ENCODE results near the gene PIGW.

Gene PIGW

DNA sequence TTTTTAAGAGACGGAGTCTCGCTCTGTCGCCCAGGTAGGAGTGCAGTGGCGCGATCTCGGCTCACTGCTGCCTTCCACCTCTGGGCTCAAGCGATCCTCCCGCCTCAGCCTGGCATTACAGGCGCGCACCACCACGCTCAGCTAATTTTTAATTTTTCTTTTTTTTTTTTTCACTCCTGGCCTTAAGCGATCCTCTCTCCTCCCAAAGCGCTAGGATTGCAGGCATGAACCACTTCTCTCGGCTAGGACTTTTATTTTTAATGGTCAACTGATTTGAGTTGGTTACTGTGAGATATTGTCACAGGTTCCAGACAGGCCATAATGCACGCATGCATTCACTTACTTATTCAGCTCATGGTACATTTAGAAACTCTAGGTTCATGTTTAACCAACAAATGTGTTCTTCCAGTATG, 888 bp downstream of the PIGW start:
- H3K27ac ChIP-seq (ENCODE audit: low read length), result no peak overlapping the region
- peak overlapping the region; percentile 97 for H3K9ac ChIP-seq (ENCODE audit: low read depth, low read length)
- no peaks in the 10 kb centered on the region for H3K9me3 ChIP-seq (ENCODE audit: insufficient read depth, low read depth, low read length)
- H3K27me3 ChIP-seq (ENCODE audit: insufficient read depth, low read length), result no peaks in the 10 kb centered on the region
- H3K4me1 ChIP-seq (ENCODE audit: insufficient read depth, low read length), result peaks cover 11% of the 10 kb centered on the region; the same call in 1 of the 2 replicates
- peaks cover 52% of the 10 kb centered on the region for H3K36me3 ChIP-seq (ENCODE audit: insufficient read depth, low read depth, low read length)
- H3K4me3 ChIP-seq (ENCODE audit: low read length), result peak overlapping the region; percentile 91

DNA sequence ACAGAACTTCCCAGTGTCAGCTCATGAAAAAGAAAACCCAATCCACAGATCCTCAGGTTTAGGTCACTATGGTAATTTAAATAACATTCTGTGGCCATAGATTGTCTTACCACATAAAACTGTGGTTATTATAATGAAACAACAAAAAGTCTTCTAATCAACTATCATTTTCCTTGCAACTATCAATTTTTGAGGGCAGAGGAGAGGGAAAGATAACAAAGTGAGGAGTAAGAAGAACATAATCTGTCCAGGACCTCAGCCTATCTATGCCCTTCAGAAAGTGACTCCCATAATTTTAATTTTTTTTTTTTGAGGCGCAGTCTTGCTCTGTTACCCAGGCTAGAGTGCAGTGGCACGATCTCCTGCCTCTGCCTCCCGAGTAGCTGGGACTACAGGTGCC, 5.9 kb downstream of the PIGW start:
- peaks cover 5% of the 10 kb centered on the region; the same call in 1 of the 2 replicates for H3K4me1 ChIP-seq (ENCODE audit: insufficient read depth, low read length)
- H3K27ac ChIP-seq (ENCODE audit: low read length), result no peak overlapping the region
- H3K9me3 ChIP-seq (ENCODE audit: insufficient read depth, low read depth, low read length), result no peaks in the 10 kb centered on the region
- no peak overlapping the region for H3K4me3 ChIP-seq (ENCODE audit: low read length)
- H3K27me3 ChIP-seq (ENCODE audit: insufficient read depth, low read length), result no peaks in the 10 kb centered on the region
- no peak overlapping the region for H3K9ac ChIP-seq (ENCODE audit: low read depth, low read length)
- peaks cover 23% of the 10 kb centered on the region for H3K36me3 ChIP-seq (ENCODE audit: insufficient read depth, low read depth, low read length)

DNA sequence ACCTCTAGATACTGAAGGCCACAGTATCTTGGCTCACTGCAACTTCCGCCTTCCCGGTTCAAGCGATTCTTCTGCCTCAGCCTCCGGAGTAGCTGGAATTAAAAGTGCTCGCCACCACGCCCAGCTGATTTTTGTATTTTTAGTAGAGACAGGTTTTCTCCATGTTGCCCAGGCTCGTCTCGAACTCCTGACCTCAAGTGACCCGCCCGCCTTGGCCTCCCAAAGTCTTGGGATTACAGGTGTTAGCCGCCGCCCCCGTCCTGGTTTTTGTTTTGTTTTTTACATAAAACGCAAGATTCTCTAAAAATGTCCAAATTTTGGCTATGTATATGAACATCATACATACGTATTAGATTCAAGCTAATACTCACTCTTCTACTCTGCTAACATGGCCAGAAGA, 8.0 kb downstream of the PIGW start:
- H3K9me3 ChIP-seq (ENCODE audit: insufficient read depth, low read depth, low read length), result no peaks in the 10 kb centered on the region
- H3K27ac ChIP-seq (ENCODE audit: low read length), result no peak overlapping the region
- H3K4me1 ChIP-seq (ENCODE audit: insufficient read depth, low read length), result peaks cover 8% of the 10 kb centered on the region
- H3K36me3 ChIP-seq (ENCODE audit: insufficient read depth, low read depth, low read length), result peaks cover 11% of the 10 kb centered on the region
- no peak overlapping the region for H3K4me3 ChIP-seq (ENCODE audit: low read length)
- H3K27me3 ChIP-seq (ENCODE audit: insufficient read depth, low read length), result no peaks in the 10 kb centered on the region
- no peak overlapping the region for H3K9ac ChIP-seq (ENCODE audit: low read depth, low read length)

DNA sequence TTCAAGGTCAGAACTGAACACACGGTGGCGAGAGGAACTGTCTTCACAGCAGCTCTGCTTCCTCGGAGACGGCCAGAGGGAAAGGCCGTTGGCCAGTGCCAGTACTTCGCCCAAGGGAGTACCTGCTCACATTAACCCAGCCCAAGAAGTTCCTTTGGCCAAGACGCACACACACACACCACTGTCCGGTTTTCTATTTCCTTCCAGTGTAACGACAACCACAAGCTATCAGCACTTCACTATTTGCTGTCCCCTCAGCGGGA, 9.2 kb downstream of the PIGW start:
- peak overlapping the region; percentile 91 for H3K4me3 ChIP-seq (ENCODE audit: low read length)
- H3K36me3 ChIP-seq (ENCODE audit: insufficient read depth, low read depth, low read length), result peaks cover under 1% of the 10 kb centered on the region; the same call in 1 of the 2 replicates
- peak overlapping the region; percentile 82 for H3K27ac ChIP-seq (ENCODE audit: low read length)

DNA sequence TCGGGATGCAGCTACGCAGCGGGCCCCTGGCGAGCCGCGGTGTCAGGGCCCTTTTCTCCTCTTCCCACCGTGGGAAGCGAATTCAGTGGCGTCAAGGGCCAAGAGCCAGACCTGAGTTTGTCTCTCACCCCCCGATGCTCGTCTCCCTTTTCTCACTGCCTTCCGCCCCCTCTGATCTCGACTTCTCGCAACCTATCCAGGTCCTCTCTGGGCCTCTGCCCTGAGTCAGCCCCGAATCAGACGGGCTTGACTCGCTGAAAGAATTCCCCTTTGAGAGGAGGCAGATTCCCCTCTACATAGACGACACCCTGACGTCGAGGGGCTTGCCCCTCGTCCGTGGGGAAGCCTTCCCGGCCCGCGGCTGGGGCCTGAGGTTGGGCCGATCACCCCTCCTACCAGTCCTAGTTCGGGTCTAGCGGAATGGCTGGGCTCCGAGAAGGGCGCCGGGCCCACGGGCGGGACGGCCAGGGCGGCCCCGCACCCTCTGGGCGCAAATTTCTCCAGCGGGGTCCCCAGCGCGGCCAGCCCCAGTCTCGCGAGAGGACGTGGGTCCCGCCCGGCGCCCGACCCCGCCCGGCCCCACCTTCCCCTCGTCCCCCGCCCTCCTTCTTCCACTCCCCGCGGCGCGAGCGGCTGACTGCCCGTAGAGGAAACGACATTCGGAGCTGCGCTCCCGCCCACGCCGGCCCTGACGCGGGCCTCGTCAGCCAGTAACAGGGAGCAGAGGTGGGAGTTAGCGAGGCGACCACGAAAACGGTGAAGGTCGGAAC, 9.7 kb downstream of the PIGW start, which contains the start of gene GGNBP2:
GGNBP2 (plus strand) TSS at position 613 of the 770 bp plus-strand sequence. CDS start 806 bp downstream, outside the sequence.
- peak within 1 kb of the TSS; percentile 86 for H3K27ac ChIP-seq (ENCODE audit: low read length)
- H3K4me3 ChIP-seq (ENCODE audit: low read length), result peak within 1 kb of the TSS; percentile 91
- no peaks in the 10 kb centered on the region for H3K27me3 ChIP-seq (ENCODE audit: insufficient read depth, low read length)
- peaks cover 11% of the 10 kb centered on the region for H3K4me1 ChIP-seq (ENCODE audit: insufficient read depth, low read length)
- H3K9ac ChIP-seq (ENCODE audit: low read depth, low read length), result peak within 1 kb of the TSS; percentile 96
- H3K9me3 ChIP-seq (ENCODE audit: insufficient read depth, low read depth, low read length), result no peaks in the 10 kb centered on the region
- no peaks in the 10 kb centered on the region for H3K36me3 ChIP-seq (ENCODE audit: insufficient read depth, low read depth, low read length)

More for the DNA sequence above, 9.2 kb downstream of the PIGW start:
- H3K9me3 ChIP-seq (ENCODE audit: insufficient read depth, low read depth, low read length), result no peaks in the 10 kb centered on the region
- H3K27me3 ChIP-seq (ENCODE audit: insufficient read depth, low read length), result no peaks in the 10 kb centered on the region
- H3K4me1 ChIP-seq (ENCODE audit: insufficient read depth, low read length), result peaks cover 11% of the 10 kb centered on the region
- H3K9ac ChIP-seq (ENCODE audit: low read depth, low read length), result peak overlapping the region; percentile 96

DNA sequence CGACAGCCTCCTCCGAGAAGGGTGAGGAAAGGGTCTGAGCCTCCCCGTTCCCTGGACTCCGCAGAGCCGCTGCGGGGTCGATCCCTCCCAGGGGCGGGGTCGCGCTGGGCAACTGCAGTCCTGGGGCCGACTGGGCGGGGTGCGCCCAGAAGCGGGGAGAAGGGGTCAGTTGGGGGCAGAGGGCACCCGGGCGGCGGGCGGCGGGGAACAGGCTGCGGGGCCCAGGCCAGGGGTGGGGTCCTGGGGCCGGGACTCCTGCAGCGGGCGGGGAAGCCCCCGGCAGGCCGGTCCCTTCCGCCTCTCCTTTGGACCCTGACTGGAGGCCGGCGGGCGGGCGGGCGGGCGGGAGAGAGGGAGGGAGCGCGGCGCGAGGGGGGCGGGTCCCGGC, 10.3 kb downstream of the PIGW start:
- peak overlapping the region; percentile 86 for H3K27ac ChIP-seq (ENCODE audit: low read length)

DNA sequence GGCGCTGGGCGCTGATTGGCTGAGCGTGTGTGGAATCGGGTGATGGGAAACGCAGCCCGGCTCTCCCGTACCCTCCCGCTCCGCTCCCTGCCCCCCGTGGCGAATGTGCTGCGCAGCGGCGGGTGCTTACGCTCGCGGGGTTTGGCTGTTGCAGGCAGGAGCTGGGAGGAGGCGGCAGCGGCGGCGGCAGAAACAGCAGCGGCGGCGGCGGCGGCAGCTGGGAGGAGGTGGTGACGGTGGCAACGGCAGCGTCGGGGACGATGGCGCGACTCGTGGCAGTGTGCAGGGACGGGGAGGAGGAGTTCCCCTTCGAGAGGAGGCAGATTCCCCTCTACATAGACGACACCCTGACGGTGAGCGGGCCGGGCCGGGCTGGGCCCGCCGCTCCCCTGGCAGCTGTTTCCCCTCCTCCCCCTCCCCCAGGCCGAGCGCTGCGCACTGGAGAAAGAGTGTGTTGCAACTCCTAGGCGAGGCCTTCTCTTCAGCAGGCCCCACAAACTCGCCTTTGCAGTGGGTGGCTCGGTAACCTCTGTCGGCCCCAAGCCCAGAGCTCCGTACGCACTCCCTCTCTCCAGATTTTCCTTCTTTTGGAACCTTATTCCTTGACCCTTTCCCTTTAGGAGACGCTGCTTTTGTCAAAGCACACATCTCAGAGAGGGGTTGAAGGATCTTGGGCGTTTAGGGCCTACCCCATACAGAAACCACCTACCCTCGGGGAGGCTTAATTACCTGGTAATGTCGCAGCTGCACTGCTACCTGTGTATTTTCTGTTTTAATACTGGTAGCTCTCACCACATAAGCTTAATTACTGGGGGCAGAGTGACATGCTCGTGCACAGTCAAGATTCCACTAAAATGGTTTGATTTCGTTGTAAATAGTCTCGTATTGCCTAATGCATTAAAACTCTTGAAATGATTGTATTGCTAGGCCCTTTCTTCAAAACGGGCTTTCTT, 11.0 kb downstream of the PIGW start:
- Histone ChIP-seq H3K4me1 (ENCODE audit: insufficient read depth, low read length) (peaks cover 11% of the 10 kb centered on the region), H3K36me3 (ENCODE audit: insufficient read depth, low read depth, low read length) (no peaks in the 10 kb centered on the region), H3K9me3 (ENCODE audit: insufficient read depth, low read depth, low read length) (no peaks in the 10 kb centered on the region), H3K9ac (ENCODE audit: low read depth, low read length) (peak overlapping the region; percentile 89), H3K4me3 (ENCODE audit: low read length) (peak overlapping the region; percentile 82), H3K27me3 (ENCODE audit: insufficient read depth, low read length) (no peaks in the 10 kb centered on the region), H3K27ac (ENCODE audit: low read length) (peak overlapping the region; percentile 44)

More for the DNA sequence above, 10.3 kb downstream of the PIGW start:
- H3K9me3 ChIP-seq (ENCODE audit: insufficient read depth, low read depth, low read length), result no peaks in the 10 kb centered on the region
- peaks cover 11% of the 10 kb centered on the region for H3K4me1 ChIP-seq (ENCODE audit: insufficient read depth, low read length)
- H3K4me3 ChIP-seq (ENCODE audit: low read length), result peak overlapping the region; percentile 91
- H3K36me3 ChIP-seq (ENCODE audit: insufficient read depth, low read depth, low read length), result no peaks in the 10 kb centered on the region
- peak overlapping the region; percentile 96 for H3K9ac ChIP-seq (ENCODE audit: low read depth, low read length)
- no peaks in the 10 kb centered on the region for H3K27me3 ChIP-seq (ENCODE audit: insufficient read depth, low read length)

DNA sequence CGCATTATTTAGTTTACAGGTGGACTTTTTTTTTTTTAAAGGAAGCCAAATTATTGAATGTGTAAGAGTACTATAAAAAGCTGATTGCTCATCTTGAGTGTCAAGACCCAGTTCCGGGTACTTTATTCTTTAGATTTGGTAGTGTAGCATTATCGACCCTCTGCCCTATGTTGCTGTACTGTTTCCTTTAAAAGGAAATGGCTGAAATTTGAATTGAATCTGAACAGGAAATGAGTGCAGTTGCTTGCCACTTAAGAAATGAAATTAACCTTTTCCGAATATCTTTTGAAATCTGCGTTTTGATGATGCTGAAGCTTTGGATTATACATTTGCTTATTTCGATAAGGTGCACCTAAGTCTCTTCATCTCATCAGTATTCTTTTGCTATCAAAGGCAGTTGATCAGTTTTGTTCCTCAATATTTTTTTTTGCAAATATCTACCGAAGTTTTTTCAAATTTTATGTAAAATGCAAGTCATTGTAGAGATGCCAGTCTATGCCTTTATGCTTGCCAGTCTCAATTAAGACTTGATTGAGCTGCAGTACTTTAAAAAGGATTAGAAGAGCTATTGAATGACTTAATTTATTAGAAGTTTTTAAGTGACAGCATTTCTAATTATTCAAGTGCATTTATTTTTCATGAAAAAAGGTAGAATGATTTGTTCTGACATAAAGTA, 11.8 kb downstream of the PIGW start:
- no peaks in the 10 kb centered on the region for H3K36me3 ChIP-seq (ENCODE audit: insufficient read depth, low read depth, low read length)
- H3K27ac ChIP-seq (ENCODE audit: low read length), result no peak overlapping the region
- peak overlapping the region; percentile 89 for H3K9ac ChIP-seq (ENCODE audit: low read depth, low read length)
- H3K9me3 ChIP-seq (ENCODE audit: insufficient read depth, low read depth, low read length), result no peaks in the 10 kb centered on the region
- no peaks in the 10 kb centered on the region for H3K27me3 ChIP-seq (ENCODE audit: insufficient read depth, low read length)
- H3K4me3 ChIP-seq (ENCODE audit: low read length), result peak overlapping the region; percentile 82
- H3K4me1 ChIP-seq (ENCODE audit: insufficient read depth, low read length), result peaks cover 11% of the 10 kb centered on the region

DNA sequence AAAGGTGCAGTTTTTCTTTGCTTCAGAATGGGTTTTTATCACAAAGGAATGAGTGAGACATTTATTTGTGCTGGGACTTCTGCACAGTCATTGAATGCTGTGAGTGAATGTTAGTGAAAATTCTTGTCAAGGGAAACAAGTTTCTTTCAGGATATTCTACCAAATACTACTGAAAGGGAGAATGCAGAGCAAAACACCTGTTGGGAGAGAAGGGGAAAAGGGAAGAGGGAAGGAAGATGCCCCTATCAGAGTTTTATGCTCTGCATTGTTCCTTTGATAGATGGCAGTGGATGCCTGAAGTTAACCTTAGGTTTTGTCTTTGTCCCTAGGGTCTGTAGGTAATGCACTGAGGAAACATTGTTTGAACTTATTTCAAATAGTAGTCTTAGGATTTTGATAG, 13.0 kb downstream of the PIGW start:
- Histone ChIP-seq H3K9ac (ENCODE audit: low read depth, low read length) (peak overlapping the region; percentile 37; the same call in 1 of the 2 replicates), H3K27ac (ENCODE audit: low read length) (no peak overlapping the region), H3K4me3 (ENCODE audit: low read length) (peak overlapping the region; percentile 82), H3K27me3 (ENCODE audit: insufficient read depth, low read length) (no peaks in the 10 kb centered on the region), H3K36me3 (ENCODE audit: insufficient read depth, low read depth, low read length) (no peaks in the 10 kb centered on the region), H3K9me3 (ENCODE audit: insufficient read depth, low read depth, low read length) (no peaks in the 10 kb centered on the region), H3K4me1 (ENCODE audit: insufficient read depth, low read length) (peaks cover 11% of the 10 kb centered on the region)

DNA sequence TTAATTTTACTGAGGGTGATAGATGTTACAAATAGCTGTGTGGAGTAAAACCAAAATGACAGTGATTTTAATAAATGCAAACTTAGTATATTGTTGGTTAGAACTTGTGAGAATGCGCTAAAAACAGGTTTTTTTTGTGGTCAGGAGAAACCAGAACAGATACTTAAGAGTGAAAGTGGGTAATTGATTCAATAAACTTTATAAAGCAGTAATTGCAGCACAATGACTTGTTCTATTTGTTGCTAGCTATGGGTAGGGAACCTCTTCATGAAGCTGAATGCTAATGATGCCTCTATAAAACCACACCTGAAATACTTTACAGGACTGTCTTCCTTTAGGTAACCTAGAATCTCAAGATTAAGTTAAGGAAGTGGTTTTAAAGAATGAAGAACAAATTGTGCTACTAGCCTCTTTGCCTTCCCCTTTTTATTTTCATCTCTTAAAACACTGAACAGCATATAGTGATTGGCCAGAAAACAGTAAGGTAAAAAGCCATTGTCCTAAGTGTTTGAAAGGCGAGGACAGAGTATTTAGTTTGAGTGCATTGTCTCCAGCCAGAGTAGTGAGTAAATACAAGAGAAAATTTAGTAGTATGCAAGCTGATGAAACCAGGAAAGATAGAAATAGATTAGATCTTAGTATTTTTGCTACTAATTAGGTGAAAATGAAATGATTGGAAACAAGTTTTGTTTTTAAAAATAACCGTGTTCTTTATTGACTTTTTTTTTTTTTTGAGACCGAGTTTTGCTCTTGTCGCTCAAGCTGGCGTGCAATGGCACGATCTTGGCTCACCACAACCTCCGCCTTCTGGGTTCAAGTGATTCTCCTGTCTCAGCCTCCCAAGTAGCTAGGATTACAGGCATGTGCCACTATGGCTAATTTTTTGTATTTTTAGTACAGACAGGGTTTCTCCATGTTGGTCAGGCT, 16.0 kb downstream of the PIGW start:
- peaks cover 11% of the 10 kb centered on the region for H3K4me1 ChIP-seq (ENCODE audit: insufficient read depth, low read length)

More for the DNA sequence above, 16.0 kb downstream of the PIGW start:
- Histone ChIP-seq H3K4me3 (ENCODE audit: low read length) (no peak overlapping the region), H3K9me3 (ENCODE audit: insufficient read depth, low read depth, low read length) (no peaks in the 10 kb centered on the region), H3K27me3 (ENCODE audit: insufficient read depth, low read length) (no peaks in the 10 kb centered on the region), H3K27ac (ENCODE audit: low read length) (no peak overlapping the region), H3K9ac (ENCODE audit: low read depth, low read length) (no peak overlapping the region), H3K36me3 (ENCODE audit: insufficient read depth, low read depth, low read length) (peaks cover 13% of the 10 kb centered on the region)
